Ramos (cell line): Measurements from ENCODE around the gene MID1.

ENCODE experiments used
- in situ Hi-C: fragments of 300-500 bp; cut with MboI; formaldehyde crosslinking; loops from one replicate; pipeline ENCODE4 v1.14.3; 2022; ENCODE audit warnings: low sequenced_read_pairs; ENCODE audit not compliant: unreplicated experiment

The MID1 gene

GRCh38 chrX:10579112-10580011 lies 41.0 kb downstream of the MID1 start:
- in situ Hi-C loops, result no loop called here

DNA sequence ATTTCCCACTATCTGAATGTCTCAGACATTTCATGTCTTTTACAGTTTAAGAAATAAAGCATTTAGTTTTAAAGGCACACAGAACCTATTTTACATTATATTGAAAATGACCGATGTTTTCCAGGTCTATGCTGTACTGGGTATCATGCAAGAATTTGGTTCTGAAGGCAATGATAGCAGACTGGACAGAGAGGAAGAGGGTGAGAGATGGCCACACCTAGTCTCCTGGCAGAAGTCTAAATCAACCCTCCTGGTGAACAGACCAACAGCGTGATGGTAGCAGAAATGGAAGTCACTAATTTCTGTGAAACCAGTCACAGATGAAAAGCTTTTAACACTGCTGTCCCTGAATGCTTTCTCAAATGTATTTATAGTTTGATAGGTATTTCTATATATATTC lies 41.9 kb downstream of the MID1 start:
- in situ Hi-C loops, result no loop called here

- in situ Hi-C loops, result no loop called here
Observed at GRCh38 chrX:10577853-10578252, 42.5 kb downstream of the MID1 start.

- in situ Hi-C loops, result no loop called here
Observed at GRCh38 chrX:10576777-10577447, 43.5 kb downstream of the MID1 start.

- in situ Hi-C loops, result no loop called here
Observed at GRCh38 chrX:10576186-10576585, 44.2 kb downstream of the MID1 start.

- in situ Hi-C loops, result no loop called here
Observed at GRCh38 chrX:10574663-10575062, 45.7 kb downstream of the MID1 start.

DNA sequence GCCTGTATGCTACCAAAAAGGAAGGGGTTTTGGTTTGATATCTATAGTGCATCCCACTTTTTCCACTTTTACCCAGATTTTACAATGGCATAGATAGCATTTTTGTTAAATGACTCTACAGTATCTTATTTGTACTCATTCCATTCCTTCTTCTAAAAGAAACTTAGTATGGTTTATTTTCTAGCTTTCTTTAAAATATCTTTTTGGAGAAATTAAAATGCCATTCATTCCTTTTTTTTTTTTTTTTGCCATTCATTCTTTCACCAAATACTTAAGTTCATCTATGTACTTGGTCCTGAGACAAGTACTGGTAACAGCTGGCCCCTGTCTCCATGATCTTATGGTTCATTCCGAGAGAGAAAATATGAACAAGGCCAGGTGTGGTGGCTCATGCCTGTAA lies 49.1 kb downstream of the MID1 start:
- in situ Hi-C loops, result no loop called here

DNA sequence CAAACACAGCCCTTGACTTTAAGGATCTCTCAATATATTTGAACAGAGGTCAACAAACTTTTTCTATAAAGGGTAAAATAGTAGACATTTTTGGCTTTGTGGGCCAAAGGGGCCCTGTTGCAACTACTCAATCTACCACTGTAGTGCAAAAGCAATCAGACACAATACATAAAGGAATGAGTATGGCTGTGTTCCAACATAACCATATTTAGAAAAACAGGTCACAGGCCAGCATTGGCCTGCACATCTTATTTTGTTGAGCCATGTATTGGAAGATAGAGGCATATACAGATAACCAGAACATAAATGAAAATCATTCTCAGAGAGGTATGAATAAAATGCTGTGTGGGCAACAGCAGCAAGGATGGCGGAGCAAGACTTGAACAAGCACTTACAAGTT lies 49.8 kb downstream of the MID1 start:
- in situ Hi-C loops, result no loop called here

GRCh38 chrX:10569946-10570345 lies 50.4 kb downstream of the MID1 start:
- in situ Hi-C loops, result no loop called here

- in situ Hi-C loops, result no loop called here
Observed at GRCh38 chrX:10568428-10568827, 52.0 kb downstream of the MID1 start.

DNA sequence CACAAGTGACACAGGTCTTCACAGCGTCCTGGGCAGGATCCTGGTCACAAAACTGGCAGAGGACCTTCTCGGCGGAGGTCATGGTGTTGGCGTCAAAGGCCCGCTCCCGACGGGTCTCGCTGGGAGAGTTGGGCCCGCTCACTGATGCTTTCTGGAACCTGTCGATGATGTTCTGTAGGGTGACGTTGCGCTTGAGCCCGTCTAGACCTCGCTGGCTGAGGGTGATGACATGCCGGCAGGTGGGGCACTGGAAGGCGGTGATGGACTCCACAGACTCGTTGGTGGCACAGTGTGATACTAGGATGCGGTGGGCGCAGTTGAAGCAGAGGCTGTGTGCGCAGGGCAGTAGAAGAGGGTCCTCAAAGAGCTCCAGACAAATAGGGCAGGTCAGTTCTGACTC lies 53.2 kb downstream of the MID1 start:
- in situ Hi-C loops, result no loop called here

GRCh38 chrX:10566716-10567097 lies 53.7 kb downstream of the MID1 start:
- in situ Hi-C loops, result no loop called here

DNA sequence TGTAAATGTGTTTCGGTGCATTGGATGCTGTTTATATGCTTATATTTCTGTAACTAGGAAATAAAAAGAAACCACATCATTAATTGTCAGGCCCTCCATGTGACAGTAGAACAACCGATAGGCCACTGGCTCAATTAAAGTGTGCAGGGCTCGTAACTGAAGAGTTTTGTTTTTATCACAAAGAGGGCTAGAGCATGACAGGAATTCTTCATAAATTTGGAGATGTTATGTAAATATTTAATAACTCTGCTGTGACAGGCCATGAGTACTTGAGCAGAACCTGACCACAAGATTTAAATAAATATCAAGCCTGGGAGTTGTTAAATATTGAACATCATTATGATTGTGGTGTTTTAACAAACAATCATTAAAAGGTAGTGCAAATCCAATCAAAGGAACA lies 55.9 kb downstream of the MID1 start:
- in situ Hi-C loops, result no loop called here

DNA sequence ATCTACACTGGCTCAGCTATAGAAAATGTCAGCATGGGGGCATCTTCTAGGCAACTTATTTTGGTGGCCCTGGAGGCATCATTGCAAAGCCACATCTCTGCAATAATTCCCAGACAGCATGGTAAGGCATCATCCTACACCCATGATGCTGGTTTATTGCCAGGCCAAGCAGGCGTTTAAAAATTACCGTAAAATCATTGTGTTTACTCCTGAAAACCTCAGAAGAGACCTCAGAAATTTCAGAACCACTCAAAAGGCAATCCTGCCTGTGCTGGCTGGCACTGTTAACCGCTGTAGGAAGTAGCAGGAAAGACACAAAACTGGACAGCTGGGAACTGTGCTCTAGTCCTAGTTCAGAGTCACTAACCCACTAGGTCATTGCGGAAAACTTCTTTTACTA lies 63.2 kb downstream of the MID1 start:
- in situ Hi-C loops, result no loop called here

DNA sequence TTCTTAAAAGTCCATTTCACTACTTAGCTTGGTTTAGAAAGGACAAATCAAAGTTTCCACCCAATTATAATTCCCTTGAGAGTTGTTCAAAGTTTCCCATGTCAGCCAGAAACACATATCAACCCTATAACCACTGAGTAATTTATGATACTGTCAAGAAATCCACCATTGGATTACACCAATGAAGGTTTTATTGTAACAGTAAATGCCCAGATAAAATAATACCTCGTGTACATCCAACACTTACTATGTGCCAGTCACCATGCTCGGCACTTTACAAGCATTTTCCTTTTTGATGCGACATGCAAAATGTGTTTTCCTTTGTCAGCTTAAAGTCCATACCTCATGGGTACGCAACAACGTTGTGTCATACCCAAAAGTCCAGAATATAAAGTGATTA lies 64.0 kb downstream of the MID1 start:
- in situ Hi-C loops, result no loop called here

DNA sequence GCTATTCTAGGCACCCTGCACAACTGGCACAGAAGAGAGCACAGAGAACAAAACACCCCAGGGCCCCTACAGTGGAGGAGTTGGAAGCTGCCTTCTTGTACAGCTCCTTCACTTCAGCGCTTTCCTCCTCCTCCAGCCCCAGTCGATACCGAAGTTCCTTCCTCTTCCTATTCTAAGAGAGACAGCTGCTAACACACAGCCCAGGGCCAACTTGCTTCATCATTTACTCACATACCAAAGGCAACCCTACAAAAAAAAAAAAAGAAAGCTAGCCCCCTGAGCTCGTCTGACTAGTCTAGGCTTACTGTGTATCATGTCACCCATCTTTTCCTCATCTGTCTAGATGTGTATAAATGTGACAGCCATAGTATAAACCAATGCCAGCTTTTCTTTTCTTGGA lies 64.5 kb downstream of the MID1 start:
- in situ Hi-C loops, result no loop called here

- in situ Hi-C loops, result no loop called here
Observed at GRCh38 chrX:10554612-10555270, 65.6 kb downstream of the MID1 start.

- in situ Hi-C loops, result no loop called here
Observed at GRCh38 chrX:10549280-10549679, 71.1 kb downstream of the MID1 start.

GRCh38 chrX:10548688-10549087 lies 71.7 kb downstream of the MID1 start:
- in situ Hi-C loops, result no loop called here

- in situ Hi-C loops, result no loop called here
Observed at GRCh38 chrX:10545882-10546281, 74.5 kb downstream of the MID1 start.

DNA sequence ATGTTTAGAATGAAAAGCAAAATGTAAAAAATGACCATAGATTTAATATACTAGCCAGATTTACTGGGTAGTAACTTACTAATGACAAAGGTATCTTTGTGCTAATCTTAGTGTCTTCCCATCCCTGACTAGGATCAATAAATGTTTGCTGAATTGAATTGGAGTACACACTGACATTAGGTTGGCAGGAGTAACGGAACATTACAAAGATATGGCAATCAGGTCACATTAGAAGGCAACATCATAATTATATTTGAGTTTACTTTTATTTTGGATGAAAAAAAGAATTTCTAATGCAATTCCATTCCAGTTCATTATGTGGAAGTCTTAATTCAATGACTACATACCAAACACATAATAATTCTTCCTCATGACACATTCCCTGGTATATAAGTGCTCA lies 77.8 kb downstream of the MID1 start:
- in situ Hi-C loops, result no loop called here
